AG09309 (cell line): ENCODE data around the gene GANAB.
"Not testable (repeated sequence)": the region's sequence is repeated elsewhere in the genome, so short reads cannot be mapped to it uniquely, and the experiment has no call there.

Source experiments
- DNase-seq: peaks from one replicate; pipeline ENCODE4 v3.0.0-alpha.2; 2010; ENCODE audit warnings: low read depth
- H3K4me3 ChIP-seq: 2 replicates; pipeline ENCODE4 v1.5.1; 2011; ENCODE audit warnings: mild to moderate bottlenecking, low read depth, low read length, moderate library complexity; ENCODE audit not compliant: control insufficient read depth
- TF ChIP-seq, protein P1 (sequence below): IDR thresholded peaks from 2 replicates; pipeline ENCODE4 v1.5.1; 2011; ENCODE audit warnings: mild to moderate bottlenecking, low read depth, low read length, inconsistent platforms; ENCODE audit not compliant: insufficient read depth, control insufficient read depth; ENCODE audit errors: missing control alignments

GANAB gene

DNA sequence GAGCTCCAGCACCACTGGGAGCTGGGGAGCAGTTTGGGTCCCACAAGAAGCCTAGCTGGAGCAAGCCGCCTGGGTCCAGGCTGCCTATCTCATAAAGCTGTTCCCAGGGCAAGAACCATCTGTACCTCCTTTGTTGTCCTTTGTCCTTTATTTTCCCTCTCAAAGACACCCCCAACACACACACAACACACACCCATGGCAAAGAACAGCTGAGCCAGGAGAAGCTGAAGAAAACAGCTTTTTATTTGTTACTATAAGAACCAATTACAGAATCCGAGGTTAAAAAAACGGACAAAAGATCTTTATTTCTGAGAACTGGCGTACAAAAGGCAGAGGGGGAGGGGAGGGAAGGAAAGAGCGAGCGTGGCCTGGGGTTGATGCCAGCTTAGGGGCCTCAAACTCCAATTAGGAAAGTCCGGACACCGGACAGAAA is 53.4 kb downstream of the GANAB start:
- no peak overlapping the region for H3K4me3 ChIP-seq

DNA sequence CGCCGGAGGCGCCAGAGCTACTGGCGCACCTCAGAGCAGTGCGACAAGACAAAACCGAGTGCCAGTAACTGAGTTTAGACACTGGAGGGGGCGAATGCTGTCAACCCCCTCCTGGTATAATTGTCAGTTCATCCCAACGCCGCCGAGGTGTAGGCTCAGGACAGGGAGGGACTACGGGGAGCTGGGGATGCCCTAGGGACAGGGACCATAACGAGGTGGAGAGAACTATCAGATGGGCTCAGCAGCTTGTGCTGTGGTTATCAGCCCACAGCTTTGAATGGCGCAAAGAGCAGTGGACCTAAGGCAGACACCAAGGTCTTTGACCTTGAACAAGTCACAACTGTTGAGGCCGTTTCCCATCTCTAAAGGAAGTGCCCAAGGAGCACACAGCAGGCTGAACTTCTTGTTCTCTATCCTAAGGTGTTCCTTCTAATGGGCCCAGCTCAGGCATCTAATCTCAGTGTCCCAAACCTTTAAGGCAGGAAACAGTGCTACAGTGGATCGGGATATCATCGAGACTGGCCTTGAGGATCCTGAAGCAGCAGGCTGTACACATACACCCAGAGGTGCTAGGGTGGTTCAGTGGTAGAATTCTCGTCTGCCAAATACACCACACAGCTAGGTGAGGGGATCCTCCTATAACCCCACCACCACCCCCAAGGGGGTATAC is 54.1 kb downstream of the GANAB start:
- TF ChIP-seq, protein P1, sequence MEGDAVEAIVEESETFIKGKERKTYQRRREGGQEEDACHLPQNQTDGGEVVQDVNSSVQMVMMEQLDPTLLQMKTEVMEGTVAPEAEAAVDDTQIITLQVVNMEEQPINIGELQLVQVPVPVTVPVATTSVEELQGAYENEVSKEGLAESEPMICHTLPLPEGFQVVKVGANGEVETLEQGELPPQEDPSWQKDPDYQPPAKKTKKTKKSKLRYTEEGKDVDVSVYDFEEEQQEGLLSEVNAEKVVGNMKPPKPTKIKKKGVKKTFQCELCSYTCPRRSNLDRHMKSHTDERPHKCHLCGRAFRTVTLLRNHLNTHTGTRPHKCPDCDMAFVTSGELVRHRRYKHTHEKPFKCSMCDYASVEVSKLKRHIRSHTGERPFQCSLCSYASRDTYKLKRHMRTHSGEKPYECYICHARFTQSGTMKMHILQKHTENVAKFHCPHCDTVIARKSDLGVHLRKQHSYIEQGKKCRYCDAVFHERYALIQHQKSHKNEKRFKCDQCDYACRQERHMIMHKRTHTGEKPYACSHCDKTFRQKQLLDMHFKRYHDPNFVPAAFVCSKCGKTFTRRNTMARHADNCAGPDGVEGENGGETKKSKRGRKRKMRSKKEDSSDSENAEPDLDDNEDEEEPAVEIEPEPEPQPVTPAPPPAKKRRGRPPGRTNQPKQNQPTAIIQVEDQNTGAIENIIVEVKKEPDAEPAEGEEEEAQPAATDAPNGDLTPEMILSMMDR, result no peak
- no peak for DNase-seq
- H3K4me3 ChIP-seq, result peak overlapping the region; percentile 80

More for the DNA sequence above, 53.4 kb downstream of the GANAB start:
- DNase-seq, result no peak
- TF ChIP-seq, protein P1, result no peak

DNA sequence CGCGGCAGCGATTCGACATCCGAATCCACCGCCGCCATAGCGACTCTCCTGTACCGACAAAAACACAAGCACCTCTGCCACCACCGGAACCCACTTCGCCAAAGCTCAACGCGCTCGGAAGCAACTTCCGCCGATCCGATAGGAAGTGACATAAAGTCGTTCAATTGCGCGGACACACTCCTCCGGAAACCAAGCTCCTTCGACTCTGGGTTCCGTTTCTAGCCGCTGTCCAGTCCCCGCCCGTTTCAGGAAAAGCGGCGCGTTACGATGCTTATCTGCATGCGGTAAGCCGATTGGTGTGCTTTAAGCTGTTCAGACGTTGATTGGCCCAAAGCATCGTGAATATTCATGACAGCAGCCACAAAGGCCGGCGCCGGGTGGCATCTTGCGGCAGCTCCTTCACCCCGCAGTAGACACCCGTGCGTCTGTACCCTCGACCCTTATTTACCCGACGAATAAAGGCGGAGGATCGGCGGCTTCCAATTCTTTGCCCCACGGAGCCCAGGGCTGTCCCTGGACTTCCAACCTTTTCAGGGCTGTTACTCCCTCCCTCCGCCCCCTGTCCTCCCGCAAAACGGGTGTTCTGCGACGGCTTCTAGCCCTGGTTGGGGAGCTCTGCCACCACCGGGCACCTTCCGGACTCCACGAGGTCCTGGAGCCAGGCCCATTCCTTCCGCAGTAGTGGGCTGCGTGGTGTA is 54.8 kb downstream of the GANAB start, which contains the start of gene TUT1:
TUT1 (minus strand) TSS at position 76 of the 698 bp plus-strand sequence; CDS start at position 38, 38 bp downstream.
- H3K4me3 ChIP-seq, result peak within 1 kb of the TSS; percentile 80
- TF ChIP-seq, protein P1, result no peak
- peak; percentile 98 for DNase-seq

DNA sequence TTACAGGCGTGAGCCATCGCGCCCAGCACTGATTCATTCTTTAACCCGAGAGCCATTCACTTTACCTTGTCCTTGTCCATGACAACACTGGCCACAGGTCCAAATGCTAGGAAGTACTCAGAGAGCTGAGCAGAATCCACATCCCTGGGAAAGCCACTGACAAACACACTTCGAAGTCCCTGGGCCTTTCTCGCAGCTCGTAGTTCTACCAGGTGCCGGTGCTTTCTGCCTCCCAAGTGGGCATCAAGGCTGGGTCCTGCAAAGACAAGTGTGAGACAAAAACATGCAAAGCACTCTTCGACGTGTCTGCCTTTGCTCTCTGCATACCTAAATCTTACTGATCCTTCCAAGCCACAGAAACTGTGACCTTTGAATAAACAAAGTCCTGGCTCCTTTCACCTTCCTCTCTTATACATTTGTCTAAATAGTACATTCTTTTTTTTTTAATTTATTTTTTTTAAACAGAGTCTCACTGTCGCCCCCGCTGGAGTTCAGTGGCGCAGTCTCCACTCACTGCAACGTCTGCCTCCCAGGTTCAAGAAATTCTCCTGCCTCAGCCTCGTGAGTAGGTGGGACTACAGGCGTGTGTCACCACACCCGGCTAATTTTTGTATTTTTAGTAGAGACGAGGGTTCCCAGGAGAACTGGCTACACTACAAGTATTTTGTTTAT is 57.3 kb downstream of the GANAB start:
- TF ChIP-seq, protein P1, result peak; percentile 30
- no peak for DNase-seq
- no peak overlapping the region for H3K4me3 ChIP-seq

DNA sequence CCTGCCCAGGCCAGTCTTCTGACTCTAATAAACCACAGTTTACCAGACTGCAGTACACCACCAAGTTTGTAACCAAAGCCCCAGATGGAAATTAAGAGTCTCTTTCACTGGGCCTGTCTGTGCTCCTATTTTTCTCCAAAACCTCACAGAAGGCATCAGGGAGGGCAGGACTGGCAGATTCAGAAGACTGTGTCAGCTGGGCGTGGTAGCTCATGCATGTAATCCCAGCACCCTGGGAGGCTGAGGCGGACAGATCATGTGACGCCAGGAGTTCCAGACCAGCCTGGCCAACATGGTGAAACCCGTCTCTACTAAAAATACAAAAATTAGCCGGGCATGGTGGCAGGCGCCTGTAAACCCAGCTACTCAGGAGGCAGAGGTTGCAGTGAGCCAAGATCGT is 61.1 kb downstream of the GANAB start:
- not testable (repeated sequence) for DNase-seq, H3K4me3 ChIP-seq

DNA sequence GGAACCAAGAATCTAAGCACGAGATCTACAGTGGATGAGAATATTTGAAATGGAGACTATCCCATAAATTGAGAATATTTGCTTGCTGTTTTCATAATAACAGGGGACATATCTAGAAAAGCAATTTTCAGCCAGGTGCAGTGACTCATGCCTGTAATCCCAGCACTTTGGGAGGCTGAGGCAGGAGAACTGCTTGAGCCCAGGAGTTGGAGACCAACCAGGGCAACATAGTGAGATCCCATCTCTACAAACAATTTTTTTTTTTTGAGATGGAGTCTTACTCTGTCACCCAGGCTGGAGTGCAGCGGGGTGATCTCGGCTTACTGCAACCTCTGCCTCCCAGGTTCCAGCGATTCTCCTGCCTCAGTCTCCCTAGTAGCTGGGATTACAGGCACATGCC is 64.7 kb downstream of the GANAB start:
- DNase-seq, H3K4me3 ChIP-seq: not testable (repeated sequence)

DNA sequence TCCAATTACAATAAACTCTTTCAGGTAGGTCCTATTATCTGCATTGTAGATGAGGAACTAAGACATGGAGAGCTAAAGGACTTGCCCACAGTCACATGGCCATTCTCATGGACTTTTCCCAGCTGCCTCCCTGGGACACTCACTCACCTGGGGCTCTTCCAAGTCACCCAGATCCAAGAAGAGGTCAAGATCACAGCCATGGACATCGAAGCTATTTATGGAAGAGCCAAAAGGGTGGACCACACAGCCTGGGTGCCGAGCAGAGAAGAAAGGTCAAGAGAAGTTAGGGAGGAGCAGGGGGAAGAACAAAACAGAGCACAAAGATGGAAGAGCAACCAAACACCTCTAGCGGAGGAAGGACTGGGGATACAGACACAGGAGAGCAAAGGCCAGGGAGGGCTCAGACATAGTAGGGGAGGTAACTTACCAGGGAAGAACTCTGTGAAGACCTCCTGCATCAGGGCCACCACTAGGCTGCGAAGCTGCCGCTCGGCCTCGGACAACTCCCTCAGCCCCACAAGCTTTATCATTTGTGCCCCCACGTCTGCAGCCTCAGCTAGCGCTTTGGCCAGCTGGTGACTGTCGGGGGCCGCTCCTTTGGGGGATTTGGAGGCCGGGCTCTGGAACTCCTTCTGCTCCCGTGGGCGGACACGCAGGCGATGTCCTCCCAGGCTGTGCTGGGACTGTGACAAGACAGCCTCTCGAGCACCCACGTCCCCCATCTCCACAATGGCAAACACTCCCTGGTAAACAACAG is 65.3 kb downstream of the GANAB start:
- TF ChIP-seq, protein P1, result no peak
- no peak for DNase-seq
- no peak overlapping the region for H3K4me3 ChIP-seq
